DND-41 (cell line): ENCODE measurements around the gene MICAL2.

Experiments used
- ATAC-seq: fragments of 200-7000 bp; cut with Tn5 transposase; 3 replicates; pipeline ENCODE4 v1.9.1; 2021; ENCODE audit warnings: low read depth; ENCODE audit not compliant: insufficient read depth
- DNase-seq: peaks from one replicate; pipeline ENCODE4 v3.0.0-alpha.2; 2020
- H2AFZ ChIP-seq: 2 replicates; pipeline ENCODE4 v1.6.0; 2012; ENCODE audit warnings: low read depth, low read length
- H3K27ac ChIP-seq: 2 replicates; pipeline ENCODE4 v1.5.1; 2012; ENCODE audit warnings: low read length, inconsistent platforms
- H3K27me3 ChIP-seq: fragments of 200-600 bp; sonication (generic); 2 replicates; pipeline ENCODE4 v1.6.0; 2012; ENCODE audit warnings: low read length, mild to moderate bottlenecking, inconsistent platforms; ENCODE audit not compliant: insufficient read depth, poor library complexity
- H3K36me3 ChIP-seq: 2 replicates; pipeline ENCODE4 v1.5.1; 2012; ENCODE audit warnings: low read length, inconsistent platforms; ENCODE audit not compliant: insufficient read depth
- H3K4me1 ChIP-seq: 2 replicates; pipeline ENCODE4 v1.5.1; 2012; ENCODE audit warnings: mild to moderate bottlenecking, low read length; ENCODE audit not compliant: insufficient read depth
- H3K4me2 ChIP-seq: 2 replicates; pipeline ENCODE4 v1.6.0; 2012; ENCODE audit warnings: mild to moderate bottlenecking, moderate library complexity, low read length, inconsistent platforms; ENCODE audit not compliant: insufficient read depth
- H3K4me3 ChIP-seq, 2 experiments: fragments of 200-600 bp in 1 of 2; shearing (Covaris generic) in 1 of 2; 2 replicates each; pipeline ENCODE4 v1.5.1; 2012 to 2016; ENCODE audit warnings: inconsistent platforms in 2 of 2, low read length in 2 of 2, mild to moderate bottlenecking in 2 of 2, low read depth in 1 of 2, moderate library complexity in 1 of 2
- H3K79me2 ChIP-seq: 2 replicates; pipeline ENCODE4 v1.6.0; 2012; ENCODE audit warnings: low read length, inconsistent platforms; ENCODE audit not compliant: insufficient read depth
- H3K9ac ChIP-seq: 2 replicates; pipeline ENCODE4 v1.6.0; 2012; ENCODE audit warnings: low read depth, mild to moderate bottlenecking, inconsistent platforms, low read length, moderate library complexity
- H3K9me3 ChIP-seq: 2 replicates; pipeline ENCODE4 v1.5.1; 2012; ENCODE audit warnings: low read length, moderate library complexity, mild to moderate bottlenecking, inconsistent platforms; ENCODE audit not compliant: insufficient read depth, severe bottlenecking
- H4K20me1 ChIP-seq: 2 replicates; pipeline ENCODE4 v1.6.0; 2012; ENCODE audit warnings: low read length; ENCODE audit not compliant: insufficient read depth
- EZH2 ChIP-seq: IDR thresholded peaks from 3 replicates; pipeline ENCODE4 v1.6.1; 2012; ENCODE audit warnings: borderline replicate concordance, low read depth, mild to moderate bottlenecking, moderate library complexity, low read length, inconsistent platforms; ENCODE audit not compliant: severe bottlenecking
- TF ChIP-seq, protein P1 (sequence below): IDR thresholded peaks from 2 replicates; pipeline ENCODE4 v1.5.1; 2012; ENCODE audit warnings: borderline replicate concordance, low read length, moderate library complexity, mild to moderate bottlenecking; ENCODE audit not compliant: poor library complexity, severe bottlenecking; ENCODE audit errors: extremely low read depth

MICAL2 gene

DNA sequence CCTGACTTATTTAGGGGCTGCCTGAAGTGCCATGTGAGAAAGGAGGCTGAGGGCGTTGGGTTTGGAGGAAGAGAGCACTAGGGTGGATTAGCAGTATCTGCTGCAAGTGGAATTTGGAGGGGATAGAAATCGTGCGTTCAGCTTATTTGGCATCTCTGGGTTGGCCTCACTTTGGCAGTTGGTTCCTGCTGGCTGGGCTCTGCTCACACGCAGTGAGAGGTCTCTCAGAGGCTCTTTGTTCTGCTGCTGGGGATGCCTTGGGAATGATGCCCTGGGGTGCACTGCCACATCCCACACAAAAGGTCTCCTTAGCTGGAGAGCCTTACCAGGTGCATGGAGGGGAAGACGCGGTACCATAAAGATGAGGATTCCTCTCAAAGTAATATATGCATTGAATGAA is 17.7 kb upstream of the MICAL2 start:
- no peaks in the 10 kb centered on the region for H3K9me3 ChIP-seq
- no peak for DNase-seq
- H3K9ac ChIP-seq, result no peak overlapping the region
- no peak overlapping the region for H3K4me3 ChIP-seq
- H3K79me2 ChIP-seq, result no peaks in the 10 kb centered on the region
- no peaks in the 10 kb centered on the region for H3K27me3 ChIP-seq
- peaks cover 19% of the 10 kb centered on the region for H3K4me1 ChIP-seq
- H3K4me2 ChIP-seq, result no peak overlapping the region
- no peaks in the 10 kb centered on the region for H3K36me3 ChIP-seq
- ATAC-seq, result no peak
- H4K20me1 ChIP-seq, result no peaks in the 10 kb centered on the region
- TF ChIP-seq, protein P1, sequence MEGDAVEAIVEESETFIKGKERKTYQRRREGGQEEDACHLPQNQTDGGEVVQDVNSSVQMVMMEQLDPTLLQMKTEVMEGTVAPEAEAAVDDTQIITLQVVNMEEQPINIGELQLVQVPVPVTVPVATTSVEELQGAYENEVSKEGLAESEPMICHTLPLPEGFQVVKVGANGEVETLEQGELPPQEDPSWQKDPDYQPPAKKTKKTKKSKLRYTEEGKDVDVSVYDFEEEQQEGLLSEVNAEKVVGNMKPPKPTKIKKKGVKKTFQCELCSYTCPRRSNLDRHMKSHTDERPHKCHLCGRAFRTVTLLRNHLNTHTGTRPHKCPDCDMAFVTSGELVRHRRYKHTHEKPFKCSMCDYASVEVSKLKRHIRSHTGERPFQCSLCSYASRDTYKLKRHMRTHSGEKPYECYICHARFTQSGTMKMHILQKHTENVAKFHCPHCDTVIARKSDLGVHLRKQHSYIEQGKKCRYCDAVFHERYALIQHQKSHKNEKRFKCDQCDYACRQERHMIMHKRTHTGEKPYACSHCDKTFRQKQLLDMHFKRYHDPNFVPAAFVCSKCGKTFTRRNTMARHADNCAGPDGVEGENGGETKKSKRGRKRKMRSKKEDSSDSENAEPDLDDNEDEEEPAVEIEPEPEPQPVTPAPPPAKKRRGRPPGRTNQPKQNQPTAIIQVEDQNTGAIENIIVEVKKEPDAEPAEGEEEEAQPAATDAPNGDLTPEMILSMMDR, result no peak
- TF ChIP-seq EZH2, result no peak
- no peak overlapping the region for H2AFZ ChIP-seq
- H3K27ac ChIP-seq, result no peak overlapping the region

DNA sequence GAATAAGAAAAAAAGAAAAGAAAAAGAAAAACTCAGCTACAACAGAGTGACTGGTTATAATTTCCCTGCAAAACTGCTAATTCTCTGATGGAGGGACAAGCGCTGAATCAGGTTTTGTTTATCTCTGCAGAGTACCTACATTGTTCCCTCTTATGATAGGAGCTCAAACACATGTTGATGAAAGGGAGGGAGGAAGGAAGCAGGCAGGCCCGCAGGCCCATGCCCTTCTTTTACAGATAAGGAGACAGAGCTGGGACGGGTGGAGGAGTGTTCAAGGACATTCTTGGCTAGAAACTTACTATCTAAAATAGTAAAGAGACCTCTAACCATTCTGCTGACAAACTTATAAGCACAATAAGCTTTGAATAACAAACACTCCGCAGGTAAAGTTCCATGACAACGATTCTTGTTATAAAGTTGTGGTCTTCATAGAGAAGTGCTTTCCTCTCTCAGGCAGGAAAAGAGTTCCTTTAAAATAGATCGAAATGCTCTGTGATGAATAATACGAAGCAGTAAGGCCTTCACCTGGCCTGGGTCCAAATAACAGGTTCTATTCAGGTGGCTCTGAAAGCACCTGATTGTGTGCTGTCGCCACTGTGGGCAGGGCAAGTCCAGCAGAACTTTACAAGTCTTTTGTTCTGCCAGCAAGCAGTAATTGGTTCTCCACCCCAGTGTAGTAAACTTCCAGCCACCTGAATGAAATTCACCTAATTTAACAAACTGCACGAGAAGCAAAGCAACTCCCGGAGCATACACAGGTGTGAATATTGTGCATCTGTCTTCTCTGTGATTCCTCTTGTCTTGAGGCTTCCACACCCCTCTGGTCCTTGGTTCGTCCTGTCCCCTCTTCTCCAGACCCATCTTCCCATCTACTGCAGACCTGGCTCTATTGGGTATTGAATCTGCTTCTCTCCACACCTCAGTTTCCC is 15.3 kb upstream of the MICAL2 start:
- Histone ChIP-seq H3K79me2 (no peaks in the 10 kb centered on the region), H3K27me3 (no peaks in the 10 kb centered on the region), H3K9ac (no peak overlapping the region), H3K36me3 (no peaks in the 10 kb centered on the region), H4K20me1 (no peaks in the 10 kb centered on the region), H3K4me2 (no peak overlapping the region), H3K27ac (no peak overlapping the region), H3K9me3 (no peaks in the 10 kb centered on the region), H2AFZ (no peak overlapping the region), H3K4me1 (peaks cover 12% of the 10 kb centered on the region), H3K4me3 (no peak overlapping the region)
- TF ChIP-seq, protein P1, result no peak
- no peak for TF ChIP-seq EZH2
- no peak for ATAC-seq
- no peak for DNase-seq

DNA sequence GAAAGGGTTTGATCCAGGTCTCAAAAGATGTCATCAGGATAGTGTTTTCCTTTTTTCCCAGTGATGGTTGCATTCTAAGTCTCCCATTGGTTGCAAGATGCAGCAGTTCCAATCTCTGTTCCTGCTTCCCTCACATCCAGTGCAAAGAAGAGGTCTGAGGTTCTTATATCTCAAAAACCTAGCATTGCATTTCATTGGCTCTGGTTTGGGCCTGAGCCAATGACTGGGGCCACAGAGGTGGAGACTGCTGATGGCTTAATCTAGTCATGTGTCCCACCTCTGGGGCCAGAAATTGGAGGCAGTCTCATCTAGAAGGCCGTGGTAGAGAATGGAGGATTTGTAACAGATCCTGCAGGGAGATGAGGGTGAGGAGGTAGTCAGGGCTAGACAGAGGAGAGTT is 13.2 kb upstream of the MICAL2 start:
- DNase-seq, result no peak

More for the DNA sequence above, 13.2 kb upstream of the MICAL2 start:
- no peak overlapping the region for H2AFZ ChIP-seq
- H3K27ac ChIP-seq, result no peak overlapping the region
- H3K27me3 ChIP-seq, result peaks cover 6% of the 10 kb centered on the region
- ATAC-seq, result no peak
- H3K36me3 ChIP-seq, result no peaks in the 10 kb centered on the region
- no peaks in the 10 kb centered on the region for H3K4me1 ChIP-seq
- H3K4me3 ChIP-seq, result no peak overlapping the region
- H3K79me2 ChIP-seq, result no peaks in the 10 kb centered on the region
- no peaks in the 10 kb centered on the region for H3K9me3 ChIP-seq
- H3K4me2 ChIP-seq, result no peak overlapping the region
- no peaks in the 10 kb centered on the region for H4K20me1 ChIP-seq
- TF ChIP-seq, protein P1, result no peak
- no peak for TF ChIP-seq EZH2
- H3K9ac ChIP-seq, result no peak overlapping the region
